Mucosa of descending colon (tissue), 3 donors: ENCODE measurements around the gene CDC42BPB. TPM values are rescaled to one million over a fixed set of nuclear protein-coding genes. Genes with fewer than 3 reads are reported as not detected.

ENCODE experiments used
- ATAC-seq: fragments of 200-7000 bp; cut with Tn5 transposase; one replicate; pipeline ENCODE4 v1.9.1; 2020; ENCODE audit warnings: mild to moderate bottlenecking, moderate library complexity
- DNase-seq, 3 donors: peaks; one replicate each; pipeline ENCODE4 v3.0.0-alpha.2; 2020
- H3K36me3 ChIP-seq: fragments of 200-600 bp; one replicate; pipeline ENCODE4 v1.8.0; 2021; ENCODE audit warnings: low read depth, mild to moderate bottlenecking
- H3K4me1 ChIP-seq: fragments of 200-600 bp; one replicate; pipeline ENCODE4 v1.8.0; 2021; ENCODE audit warnings: low read depth, mild to moderate bottlenecking
- H3K4me3 ChIP-seq: fragments of 200-600 bp; one replicate; pipeline ENCODE4 v1.8.0; 2021; ENCODE audit warnings: mild to moderate bottlenecking
- H3K9me3 ChIP-seq: fragments of 200-600 bp; one replicate; pipeline ENCODE4 v1.8.0; 2021; ENCODE audit warnings: mild to moderate bottlenecking
- intact Hi-C, 2 donors: fragments of 100-400 bp; cut with DNase I in 1 of 2; cut with micrococcal nuclease in 1 of 2; formaldehyde crosslinking; loops; one replicate each; pipeline versions ENCODE4 v1.11.0 to v1.11.1; 2022; cut with DNase I, micrococcal nuclease
- total RNA-seq, 3 donors: library from RNA; stranded (reverse); fragmentation: NEBNext Ultra II Directional in 2 of 3; extraction: Animal tissue kit (Norgen Biotek cat#: 25700) in 2 of 3; gene quantifications; one replicate each; pipeline versions ENCODE4 v1.2.1 to v1.2.4, GENCODE V29; 2021 to 2023
- TF ChIP-seq, protein P1 (sequence below): fragments of 200-600 bp; IDR thresholded peaks from one replicate; pipeline ENCODE4 v1.8.0; 2022; ENCODE audit warnings: antibody characterized with exemption, mild to moderate bottlenecking
- donor health status: DM: no; HTN: no; CAD: no; lungs with moderate emphysema.
- donor health status: DM: no; HTN: no; CAD: no.
- donor health status: DM: no; HTN: yes; CAD: no.

Gene CDC42BPB
- total RNA-seq, 3 donors from 2014 or later, result 77.6 to 106 (median 84.4) TPM

DNA sequence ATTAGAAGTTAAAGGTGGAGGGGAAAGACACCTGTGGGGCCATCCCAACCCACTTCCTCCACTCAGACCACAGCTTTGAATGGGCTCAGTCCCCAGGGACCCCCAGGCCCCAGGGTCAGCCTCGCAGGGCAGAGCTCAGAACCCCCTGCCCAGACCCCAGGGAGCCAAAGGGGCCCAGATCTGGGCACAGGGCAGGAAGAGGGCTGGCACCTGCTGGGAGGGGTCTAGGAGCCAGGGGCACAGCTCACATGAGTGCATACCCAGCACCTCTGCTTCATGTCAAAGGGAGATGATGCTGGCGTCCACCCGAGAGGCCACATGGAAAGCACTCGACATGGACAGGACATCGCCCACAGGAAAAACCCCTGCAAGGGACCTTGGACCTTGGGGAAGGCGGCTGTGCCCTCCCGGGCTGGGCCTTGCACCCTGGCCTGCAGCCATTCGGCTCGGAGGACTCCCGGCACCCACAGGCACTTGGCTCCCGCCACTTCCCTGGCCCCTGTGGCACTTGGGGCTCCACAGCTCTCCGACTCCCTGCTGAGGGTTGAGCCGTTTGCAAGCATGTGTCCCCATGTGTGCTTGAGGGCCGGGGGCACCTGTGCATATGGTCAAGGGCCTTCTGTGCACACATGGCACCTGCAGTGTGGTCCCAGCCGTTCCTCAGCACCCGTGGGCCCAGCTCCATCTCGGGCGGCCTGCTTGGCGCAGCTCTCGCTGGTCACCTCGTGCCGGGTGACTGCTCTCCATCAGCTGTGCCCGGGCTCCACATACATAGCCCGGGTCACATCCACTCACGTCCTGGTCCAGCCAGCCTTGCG lies 142.7 kb downstream of the CDC42BPB start:
- peak in 2 of 3 donors; percentile 24 to 43 for DNase-seq
- no peaks in the 10 kb centered on the region for H3K36me3 ChIP-seq
- intact Hi-C loops, result loop anchor here in 1 of 2 donors (10.0 kb wide), 1 partner anchor 140 kb away; the partner anchor contains the start of gene TRAF3
- no peak for ATAC-seq
- no peaks in the 10 kb centered on the region for H3K4me1 ChIP-seq
- no peak overlapping the region for H3K4me3 ChIP-seq
- H3K9me3 ChIP-seq, result no peaks in the 10 kb centered on the region
- TF ChIP-seq, protein P1, sequence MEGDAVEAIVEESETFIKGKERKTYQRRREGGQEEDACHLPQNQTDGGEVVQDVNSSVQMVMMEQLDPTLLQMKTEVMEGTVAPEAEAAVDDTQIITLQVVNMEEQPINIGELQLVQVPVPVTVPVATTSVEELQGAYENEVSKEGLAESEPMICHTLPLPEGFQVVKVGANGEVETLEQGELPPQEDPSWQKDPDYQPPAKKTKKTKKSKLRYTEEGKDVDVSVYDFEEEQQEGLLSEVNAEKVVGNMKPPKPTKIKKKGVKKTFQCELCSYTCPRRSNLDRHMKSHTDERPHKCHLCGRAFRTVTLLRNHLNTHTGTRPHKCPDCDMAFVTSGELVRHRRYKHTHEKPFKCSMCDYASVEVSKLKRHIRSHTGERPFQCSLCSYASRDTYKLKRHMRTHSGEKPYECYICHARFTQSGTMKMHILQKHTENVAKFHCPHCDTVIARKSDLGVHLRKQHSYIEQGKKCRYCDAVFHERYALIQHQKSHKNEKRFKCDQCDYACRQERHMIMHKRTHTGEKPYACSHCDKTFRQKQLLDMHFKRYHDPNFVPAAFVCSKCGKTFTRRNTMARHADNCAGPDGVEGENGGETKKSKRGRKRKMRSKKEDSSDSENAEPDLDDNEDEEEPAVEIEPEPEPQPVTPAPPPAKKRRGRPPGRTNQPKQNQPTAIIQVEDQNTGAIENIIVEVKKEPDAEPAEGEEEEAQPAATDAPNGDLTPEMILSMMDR, result no peak

DNA sequence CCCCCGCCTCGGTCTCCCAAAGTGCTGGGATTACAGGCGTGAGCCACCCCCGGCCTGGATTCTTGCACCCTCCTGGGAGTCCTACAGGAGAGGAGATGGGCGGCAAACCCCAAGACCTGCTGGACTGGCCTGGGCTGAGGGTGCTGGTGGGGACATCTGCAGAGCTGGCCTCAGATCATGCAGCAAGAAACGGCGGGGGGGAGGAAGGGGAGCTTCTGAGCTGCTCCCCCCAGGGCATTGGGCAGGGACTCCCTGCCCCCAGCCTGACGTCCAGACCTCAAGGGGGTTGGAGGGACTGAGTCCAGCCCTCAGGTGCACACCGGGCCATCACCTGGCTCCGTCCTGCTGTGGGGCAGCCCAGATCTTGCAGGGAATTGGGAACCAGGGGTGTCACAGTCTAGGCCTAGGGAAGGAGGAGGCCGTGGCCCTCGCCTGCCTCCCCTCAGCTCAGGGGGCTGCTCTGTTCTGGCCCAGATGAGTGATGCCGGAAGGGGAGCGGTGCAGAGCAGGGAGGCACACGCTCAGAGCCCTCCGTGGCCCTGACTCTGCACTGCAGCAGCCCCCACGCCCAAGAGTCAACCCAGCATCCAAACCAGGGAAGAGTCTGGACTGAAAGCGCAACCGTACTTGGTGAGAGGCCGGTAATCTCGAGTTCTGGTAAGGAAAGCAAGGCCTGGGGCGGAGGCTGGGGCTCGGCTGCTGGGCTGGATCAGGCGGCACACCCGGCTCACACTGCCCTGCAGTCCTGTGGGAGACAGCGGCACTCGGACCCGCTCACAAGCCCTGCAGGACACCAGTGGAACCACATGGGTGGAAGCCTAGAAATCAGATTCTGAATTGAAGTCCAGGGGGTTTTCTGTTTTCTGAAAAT lies 143.8 kb downstream of the CDC42BPB start:
- TF ChIP-seq, protein P1, result no peak
- Histone ChIP-seq H3K9me3 (no peaks in the 10 kb centered on the region), H3K4me1 (no peaks in the 10 kb centered on the region), H3K36me3 (no peaks in the 10 kb centered on the region), H3K4me3 (no peak overlapping the region)
- intact Hi-C loops, result loop anchor here in 1 of 2 donors (10.0 kb wide), 1 partner anchor 139 kb away; the partner anchor contains the start of gene TRAF3
- peak in 2 of 3 donors; percentile 19 to 31 for DNase-seq
- ATAC-seq, result no peak

DNA sequence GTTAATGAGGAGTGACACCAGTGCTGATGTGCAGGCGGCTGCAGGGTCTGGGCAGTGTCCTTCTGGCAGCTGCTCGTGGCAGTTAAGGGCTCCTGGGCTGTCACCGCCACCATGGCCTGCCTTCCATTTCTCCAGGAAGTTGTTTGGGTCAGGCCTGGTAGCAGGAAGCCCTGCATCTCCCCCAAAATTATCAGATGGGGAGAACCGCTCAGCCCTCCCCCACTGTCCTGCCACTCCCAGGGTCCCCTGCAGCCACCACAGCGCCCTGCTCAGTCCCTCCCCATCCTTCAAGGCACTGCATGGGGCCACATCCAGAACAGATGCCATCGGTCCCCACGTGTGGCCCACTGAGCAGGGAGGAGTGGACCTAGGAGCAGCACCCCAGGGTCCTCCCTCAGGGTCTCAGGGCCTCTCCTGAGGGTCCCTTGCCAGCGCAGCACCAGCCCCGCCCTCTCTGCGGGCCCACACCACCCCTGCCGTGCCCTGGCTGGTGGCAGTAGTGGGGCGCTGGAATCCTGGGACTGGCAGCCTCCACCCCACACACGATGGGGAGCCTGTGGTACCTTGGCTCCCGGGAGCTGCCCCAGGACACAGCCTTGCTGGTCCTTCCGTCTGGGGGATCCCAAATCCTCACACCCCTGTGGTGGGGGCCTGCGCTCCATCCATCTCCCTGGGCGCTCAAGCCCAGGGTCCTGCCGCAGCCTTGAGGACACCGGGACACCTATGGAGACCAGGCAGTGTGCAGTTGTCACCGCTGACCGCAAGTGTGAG lies 145.2 kb downstream of the CDC42BPB start:
- intact Hi-C loops, result loop anchor here in 1 of 2 donors (10.0 kb wide), 1 partner anchor 137 kb away; the partner anchor contains the start of gene TRAF3
- no peak for ATAC-seq
- Histone ChIP-seq H3K4me1 (no peaks in the 10 kb centered on the region), H3K4me3 (no peak overlapping the region), H3K36me3 (no peaks in the 10 kb centered on the region), H3K9me3 (no peaks in the 10 kb centered on the region)
- peak in 2 of 3 donors; percentile 22 to 46 for DNase-seq
- TF ChIP-seq, protein P1, result no peak

DNA sequence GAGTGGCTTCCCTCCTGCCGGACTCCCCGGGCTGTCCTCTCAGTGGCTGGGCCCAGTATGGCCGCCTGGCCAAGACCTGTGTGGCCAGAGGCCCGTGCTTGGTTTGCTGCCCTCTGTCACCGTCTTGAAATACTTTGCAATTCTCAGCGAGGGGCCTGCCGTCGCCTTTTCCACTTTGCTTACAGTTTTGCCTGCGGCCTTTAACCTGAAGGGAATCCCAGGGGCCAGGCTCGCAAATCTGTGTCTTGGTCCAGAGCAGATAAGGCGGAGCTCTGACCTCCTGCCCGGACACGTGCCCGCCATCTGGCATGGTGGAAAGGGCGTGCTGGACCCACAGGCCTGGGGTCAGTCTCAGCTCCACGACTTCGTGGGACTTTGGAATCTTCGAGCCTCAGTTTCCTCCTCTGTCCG lies 145.8 kb downstream of the CDC42BPB start:
- ATAC-seq (no peak), DNase-seq (peak in 2 of 3 donors; percentile 17 to 36)
- Histone ChIP-seq H3K36me3 (no peaks in the 10 kb centered on the region), H3K9me3 (no peaks in the 10 kb centered on the region), H3K4me3 (no peak overlapping the region), H3K4me1 (no peaks in the 10 kb centered on the region)
- TF ChIP-seq, protein P1, result no peak
- intact Hi-C loops, result loop anchor here in 1 of 2 donors (10.0 kb wide), 1 partner anchor 137 kb away; the partner anchor contains the start of gene TRAF3

DNA sequence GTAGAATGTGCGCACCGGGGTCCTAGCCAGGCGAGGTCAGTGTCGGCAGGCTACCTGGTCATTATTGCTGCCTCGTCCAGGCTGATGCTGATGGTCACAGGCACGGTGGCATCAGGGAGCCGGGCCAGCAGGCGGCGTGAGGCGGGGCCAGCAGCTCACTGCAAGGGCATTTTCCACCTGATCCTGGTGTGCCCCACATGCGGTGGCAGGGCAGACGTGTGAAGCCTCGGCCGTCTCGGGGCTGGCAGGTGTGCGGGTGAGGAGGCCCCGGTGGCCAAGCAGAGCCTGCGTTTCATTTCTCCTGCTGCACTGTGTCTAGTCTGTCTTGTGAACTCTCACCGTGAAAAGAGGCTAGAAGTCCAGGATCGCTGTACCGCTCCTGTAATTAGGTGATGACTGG lies 146.9 kb downstream of the CDC42BPB start:
- TF ChIP-seq, protein P1, result no peak
- ATAC-seq (no peak), DNase-seq (peak in 2 of 3 donors; percentile 5 to 36)
- H3K4me3 ChIP-seq, result no peak overlapping the region
- H3K4me1 ChIP-seq, result no peaks in the 10 kb centered on the region
- no peaks in the 10 kb centered on the region for H3K36me3 ChIP-seq
- intact Hi-C loops, result loop anchor here in 1 of 2 donors (10.0 kb wide), 1 partner anchor 136 kb away; the partner anchor contains the start of gene TRAF3
- H3K9me3 ChIP-seq, result no peaks in the 10 kb centered on the region
